Caco-2 (cell line): ENCODE results near the gene HOXB2. TPM values are rescaled to one million over a fixed set of nuclear protein-coding genes. Genes with fewer than 3 reads are reported as not detected.
"Not testable (repeated sequence)": the region's sequence is repeated elsewhere in the genome, so short reads cannot be mapped to it uniquely, and the experiment has no call there.

Experiments used
- BruUV-seq: library from RNA; stranded (reverse); fragments of 400-500 nt; replicated peaks from 2 replicates; lab custom pipeline; 2021; lab: Mats Ljungman, UMichigan
- CTCF ChIA-PET: fragments of 300-600 bp; sonication (Branson Sonifier 250); formaldehyde crosslinking; loops from one replicate; lab custom pipeline; 2022; ENCODE audit warnings: antibody characterized with exemption; lab: Charles Lee
- POLR2A ChIA-PET: fragments of 300-600 bp; sonication (Branson Sonifier 250); formaldehyde crosslinking; loops from one replicate; lab custom pipeline; 2022; ENCODE audit warnings: antibody characterized with exemption; lab: Charles Lee
- DNase-seq, 2 experiments: peaks; one replicate each; pipeline versions ENCODE4 v3.0.0 to v3.0.0-alpha.2; 2020 to 2022
- H3K27me3 ChIP-seq: replicated peaks from 2 replicates; pipeline ENCODE4 v1.6.0; 2011; ENCODE audit warnings: low read length; ENCODE audit not compliant: control insufficient read depth, insufficient read depth
- H3K36me3 ChIP-seq: 2 replicates; pipeline ENCODE4 v1.5.1; 2011; ENCODE audit warnings: low read length; ENCODE audit not compliant: control insufficient read depth, insufficient read depth
- H3K4me1 ChIP-seq: fragments of 250-450 bp; sonication (Bioruptor Pico); 2 replicates; pipeline ENCODE4 v1.5.1; 2020; ENCODE audit warnings: mild to moderate bottlenecking
- H3K4me3 ChIP-seq: 2 replicates; pipeline ENCODE4 v1.5.1; 2011; ENCODE audit warnings: low read depth, mild to moderate bottlenecking, control low read depth, low read length
- H3K9me3 ChIP-seq: fragments of 250-450 bp; sonication (Bioruptor Pico); 2 replicates; pipeline ENCODE4 v1.5.1; 2020; ENCODE audit warnings: mild to moderate bottlenecking, moderate library complexity
- H3K27ac Mint-ChIP-seq: one replicate; pipeline ENCODE4 v1.8.0; 2022; ENCODE audit warnings: mixed read lengths; ENCODE audit not compliant: unreplicated experiment
- H3K27me3 Mint-ChIP-seq: one replicate; pipeline ENCODE4 v1.8.0; 2022; ENCODE audit warnings: mixed read lengths; ENCODE audit not compliant: insufficient read depth, unreplicated experiment
- H3K36me3 Mint-ChIP-seq: one replicate; pipeline ENCODE4 v1.8.0; 2022; ENCODE audit warnings: mild to moderate bottlenecking, mixed read lengths; ENCODE audit not compliant: insufficient read depth, unreplicated experiment
- H3K4me1 Mint-ChIP-seq: one replicate; pipeline ENCODE4 v1.8.0; 2022; ENCODE audit warnings: low read depth, mixed read lengths; ENCODE audit not compliant: unreplicated experiment
- H3K4me3 Mint-ChIP-seq: one replicate; pipeline ENCODE4 v1.8.0; 2022; ENCODE audit warnings: mild to moderate bottlenecking, moderate library complexity, mixed read lengths; ENCODE audit not compliant: unreplicated experiment
- H3K9me3 Mint-ChIP-seq: one replicate; pipeline ENCODE4 v1.8.0; 2022; ENCODE audit warnings: mixed read lengths; ENCODE audit not compliant: unreplicated experiment
- intact Hi-C: fragments of 100-400 bp; cut with micrococcal nuclease; formaldehyde crosslinking; loops from one replicate; pipeline ENCODE4 v1.10.0; 2022; ENCODE audit not compliant: unreplicated experiment
- total RNA-seq: library from RNA; stranded (reverse); gene quantifications from 2 replicates; pipeline ENCODE4 v1.2.3, GENCODE V29; 2022
- TF ChIP-seq, protein P1 (sequence below), 2 experiments: fragments of 200-600 bp in 1 of 2; IDR thresholded peaks; 1 replicate in 1 of 2; 2 replicates in 1 of 2; pipeline versions ENCODE4 v1.5.1 to v1.8.0; 2011 to 2022; ENCODE audit warnings: antibody characterized with exemption in 1 of 2, control low read depth in 1 of 2, inconsistent platforms in 1 of 2, low read depth in 1 of 2, low read length in 1 of 2, mild to moderate bottlenecking in 1 of 2, moderate library complexity in 1 of 2; ENCODE audit not compliant: insufficient read depth in 1 of 2, severe bottlenecking in 1 of 2, unreplicated experiment in 1 of 2

Gene HOXB2
- total RNA-seq, 1 experiment from 2014 or later: 1.1 TPM

DNA sequence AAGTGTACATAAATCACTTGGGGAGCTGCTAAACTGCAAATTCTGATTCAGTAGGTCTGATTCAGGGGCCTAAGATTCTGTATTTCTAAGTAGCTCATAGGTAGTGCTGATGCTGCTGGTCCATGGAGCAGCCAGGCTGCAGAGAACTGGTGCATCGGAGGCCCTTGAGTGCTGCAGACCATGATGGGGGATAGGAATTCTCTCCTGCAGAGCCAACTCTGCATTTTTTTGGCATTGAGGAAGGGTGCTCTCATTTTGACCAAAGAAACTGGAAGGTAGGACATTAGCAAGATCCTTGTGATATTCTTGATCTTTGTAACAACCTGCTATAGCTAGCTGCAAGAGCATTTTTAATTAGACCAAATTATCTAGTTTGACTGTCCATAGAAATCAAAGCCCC, 4.7 kb downstream of the HOXB2 start:
- Mint-ChIP-seq H3K27ac (no peak overlapping the region), H3K27me3 (peaks cover 8% of the 10 kb centered on the region), H3K36me3 (no peaks in the 10 kb centered on the region), H3K4me3 (no peak overlapping the region), H3K4me1 (peaks cover 11% of the 10 kb centered on the region), H3K9me3 (no peaks in the 10 kb centered on the region)
- Histone ChIP-seq H3K9me3 (no peaks in the 10 kb centered on the region), H3K4me1 (no peaks in the 10 kb centered on the region), H3K4me3 (no peak overlapping the region), H3K27me3 (no peaks in the 10 kb centered on the region), H3K36me3 (no peaks in the 10 kb centered on the region)
- CTCF ChIA-PET: interaction anchor here (0.5 to 0.8 kb wide), 2 partner anchors 15 to 601 kb away, joined by 3 to 6 read pairs; no protein-coding TSS in a partner anchor
- intact Hi-C loops: no loop called here
- TF ChIP-seq, protein P1, sequence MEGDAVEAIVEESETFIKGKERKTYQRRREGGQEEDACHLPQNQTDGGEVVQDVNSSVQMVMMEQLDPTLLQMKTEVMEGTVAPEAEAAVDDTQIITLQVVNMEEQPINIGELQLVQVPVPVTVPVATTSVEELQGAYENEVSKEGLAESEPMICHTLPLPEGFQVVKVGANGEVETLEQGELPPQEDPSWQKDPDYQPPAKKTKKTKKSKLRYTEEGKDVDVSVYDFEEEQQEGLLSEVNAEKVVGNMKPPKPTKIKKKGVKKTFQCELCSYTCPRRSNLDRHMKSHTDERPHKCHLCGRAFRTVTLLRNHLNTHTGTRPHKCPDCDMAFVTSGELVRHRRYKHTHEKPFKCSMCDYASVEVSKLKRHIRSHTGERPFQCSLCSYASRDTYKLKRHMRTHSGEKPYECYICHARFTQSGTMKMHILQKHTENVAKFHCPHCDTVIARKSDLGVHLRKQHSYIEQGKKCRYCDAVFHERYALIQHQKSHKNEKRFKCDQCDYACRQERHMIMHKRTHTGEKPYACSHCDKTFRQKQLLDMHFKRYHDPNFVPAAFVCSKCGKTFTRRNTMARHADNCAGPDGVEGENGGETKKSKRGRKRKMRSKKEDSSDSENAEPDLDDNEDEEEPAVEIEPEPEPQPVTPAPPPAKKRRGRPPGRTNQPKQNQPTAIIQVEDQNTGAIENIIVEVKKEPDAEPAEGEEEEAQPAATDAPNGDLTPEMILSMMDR (IDR thresholded peaks at IDR 0.05; ENCODE audit: insufficient read depth in 1 of 2, low read depth in 1 of 2, low read length in 1 of 2, severe bottlenecking in 1 of 2, unreplicated experiment in 1 of 2): no peak
- POLR2A ChIA-PET: no interaction called here
- no TSS peak for BruUV-seq
- DNase-seq: no peak

DNA sequence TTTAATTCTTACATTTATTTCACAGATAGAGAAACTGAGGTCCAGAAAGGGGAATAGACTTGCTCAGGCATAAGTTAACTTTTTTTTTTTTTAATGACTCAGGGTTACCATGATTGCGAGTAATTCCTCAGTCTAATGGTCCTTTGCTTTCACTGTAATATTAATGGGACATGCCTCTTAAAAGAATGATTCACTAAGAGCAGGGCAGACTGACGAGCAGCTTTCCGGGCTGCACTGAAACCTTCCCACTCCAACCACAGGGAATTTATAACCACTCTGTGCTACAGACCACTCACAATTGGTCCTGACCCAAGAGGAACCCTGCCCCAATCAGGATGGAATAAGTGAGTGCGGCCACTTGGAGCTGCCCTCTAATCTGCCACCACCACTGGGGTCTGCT, 5.7 kb downstream of the HOXB2 start:
- H3K4me1 Mint-ChIP-seq: peaks cover 11% of the 10 kb centered on the region
- POLR2A ChIA-PET: no interaction called here
- no TSS peak for BruUV-seq

DNA sequence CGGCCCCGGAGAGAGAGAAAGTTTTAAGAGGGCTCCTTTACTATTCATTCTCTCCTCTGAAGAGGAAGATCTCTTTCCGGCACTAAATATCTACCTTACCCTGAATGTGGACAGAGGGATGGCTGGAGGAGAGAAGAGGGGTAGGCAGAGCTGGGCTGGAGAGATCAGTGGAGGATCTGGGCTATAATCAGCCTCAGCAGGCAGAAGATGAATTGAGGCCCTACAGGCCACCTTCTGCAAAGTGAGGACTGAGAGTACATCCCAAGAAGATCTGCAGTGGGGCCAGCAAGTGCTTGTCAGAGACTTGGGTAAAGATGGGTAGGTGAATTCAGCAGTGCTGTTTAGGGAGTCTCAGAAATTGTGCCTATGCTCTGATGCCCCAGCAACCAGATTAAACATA, 7.6 kb downstream of the HOXB2 start:
- H3K27me3 Mint-ChIP-seq: peaks cover 6% of the 10 kb centered on the region
- no peak overlapping the region for H3K4me3 ChIP-seq
- intact Hi-C loops: no loop called here
- H3K4me3 Mint-ChIP-seq: no peak overlapping the region
- BruUV-seq: no TSS peak
- CTCF ChIA-PET: no interaction called here
- POLR2A ChIA-PET: no interaction called here
- H3K4me1 Mint-ChIP-seq: no peaks in the 10 kb centered on the region
- no peak overlapping the region for H3K27ac Mint-ChIP-seq
- H3K27me3 ChIP-seq: no peaks in the 10 kb centered on the region
- H3K36me3 ChIP-seq: no peaks in the 10 kb centered on the region
- peaks cover 8% of the 10 kb centered on the region for H3K4me1 ChIP-seq
- no peaks in the 10 kb centered on the region for H3K9me3 ChIP-seq
- H3K9me3 Mint-ChIP-seq: no peaks in the 10 kb centered on the region
- H3K36me3 Mint-ChIP-seq: no peaks in the 10 kb centered on the region
- TF ChIP-seq, protein P1 (IDR thresholded peaks at IDR 0.05; ENCODE audit: insufficient read depth in 1 of 2, low read depth in 1 of 2, low read length in 1 of 2, severe bottlenecking in 1 of 2, unreplicated experiment in 1 of 2): no peak
- no peak for DNase-seq

More for the DNA sequence above, 5.7 kb downstream of the HOXB2 start:
- peaks cover 8% of the 10 kb centered on the region for H3K27me3 Mint-ChIP-seq
- Histone ChIP-seq H3K36me3 (no peaks in the 10 kb centered on the region), H3K27me3 (no peaks in the 10 kb centered on the region), H3K9me3 (no peaks in the 10 kb centered on the region), H3K4me1 (no peaks in the 10 kb centered on the region), H3K4me3 (no peak overlapping the region)
- no peaks in the 10 kb centered on the region for H3K36me3 Mint-ChIP-seq
- intact Hi-C loops: no loop called here
- CTCF ChIA-PET: no interaction called here
- H3K27ac Mint-ChIP-seq: no peak overlapping the region
- TF ChIP-seq, protein P1 (IDR thresholded peaks at IDR 0.05; ENCODE audit: insufficient read depth in 1 of 2, low read depth in 1 of 2, low read length in 1 of 2, severe bottlenecking in 1 of 2, unreplicated experiment in 1 of 2): no peak
- no peaks in the 10 kb centered on the region for H3K9me3 Mint-ChIP-seq
- no peak for DNase-seq
- H3K4me3 Mint-ChIP-seq: no peak overlapping the region

DNA sequence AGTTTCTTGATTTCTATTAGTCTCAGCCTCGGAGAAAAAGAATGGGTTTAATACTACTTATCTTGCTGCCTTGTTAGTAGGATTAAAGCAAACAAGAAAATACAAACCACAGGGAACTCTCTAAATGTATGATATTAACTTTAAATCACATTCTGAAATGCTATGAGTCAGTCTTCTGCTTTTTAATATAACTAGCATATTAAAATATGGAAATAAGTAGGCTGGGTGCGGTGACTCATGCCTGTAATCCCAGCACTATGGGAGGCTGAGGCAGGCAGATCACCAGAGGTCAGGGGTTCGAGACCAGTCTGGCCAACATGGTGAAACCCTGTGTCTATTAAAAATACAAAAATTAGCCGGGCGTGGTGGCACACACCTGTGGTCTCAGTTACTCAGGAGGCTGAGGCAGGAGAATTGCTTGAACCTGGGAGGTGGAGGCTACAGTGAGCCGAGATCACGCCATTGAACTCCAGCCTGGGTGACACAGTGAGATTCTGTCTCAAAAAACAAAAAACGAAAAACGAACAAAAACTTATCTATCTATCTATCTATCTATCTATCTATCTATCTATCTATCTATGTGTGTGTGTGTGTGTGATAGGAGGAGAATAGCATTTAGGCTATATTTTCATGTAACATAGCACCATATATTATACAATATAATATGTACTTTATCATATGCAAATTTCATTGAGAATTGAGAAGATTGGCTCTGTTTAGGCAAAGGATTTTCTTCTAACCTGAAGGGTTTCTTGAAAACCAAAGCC, 8.9 kb downstream of the HOXB2 start:
- CTCF ChIA-PET, H3K36me3 Mint-ChIP-seq, H3K4me3 ChIP-seq, H3K27me3 ChIP-seq, POLR2A ChIA-PET, H3K36me3 ChIP-seq, H3K9me3 ChIP-seq, DNase-seq, H3K4me1 Mint-ChIP-seq, H3K27ac Mint-ChIP-seq, H3K27me3 Mint-ChIP-seq, BruUV-seq, intact Hi-C loops, H3K9me3 Mint-ChIP-seq, H3K4me3 Mint-ChIP-seq: not testable (repeated sequence)
- peaks cover 15% of the 10 kb centered on the region for H3K4me1 ChIP-seq
